ENCODE measurements around the gene CCSER1.

Gene CCSER1

GRCh38 chr4:91636083-91636482, 1508.9 kb downstream of the CCSER1 start:
- TF ChIP-seq, protein P1, sequence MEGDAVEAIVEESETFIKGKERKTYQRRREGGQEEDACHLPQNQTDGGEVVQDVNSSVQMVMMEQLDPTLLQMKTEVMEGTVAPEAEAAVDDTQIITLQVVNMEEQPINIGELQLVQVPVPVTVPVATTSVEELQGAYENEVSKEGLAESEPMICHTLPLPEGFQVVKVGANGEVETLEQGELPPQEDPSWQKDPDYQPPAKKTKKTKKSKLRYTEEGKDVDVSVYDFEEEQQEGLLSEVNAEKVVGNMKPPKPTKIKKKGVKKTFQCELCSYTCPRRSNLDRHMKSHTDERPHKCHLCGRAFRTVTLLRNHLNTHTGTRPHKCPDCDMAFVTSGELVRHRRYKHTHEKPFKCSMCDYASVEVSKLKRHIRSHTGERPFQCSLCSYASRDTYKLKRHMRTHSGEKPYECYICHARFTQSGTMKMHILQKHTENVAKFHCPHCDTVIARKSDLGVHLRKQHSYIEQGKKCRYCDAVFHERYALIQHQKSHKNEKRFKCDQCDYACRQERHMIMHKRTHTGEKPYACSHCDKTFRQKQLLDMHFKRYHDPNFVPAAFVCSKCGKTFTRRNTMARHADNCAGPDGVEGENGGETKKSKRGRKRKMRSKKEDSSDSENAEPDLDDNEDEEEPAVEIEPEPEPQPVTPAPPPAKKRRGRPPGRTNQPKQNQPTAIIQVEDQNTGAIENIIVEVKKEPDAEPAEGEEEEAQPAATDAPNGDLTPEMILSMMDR (IDR thresholded peaks at IDR 0.05; ENCODE audit: extremely low read depth, missing control alignments): no peak
- DNase-seq (ENCODE audit: low spot score): no peak
